ENCODE data around the gene PFDN5.

PFDN5 gene

GRCh38 chr12:53295070-53295890 is at the start of gene PFDN5:
Gene PFDN5, plus strand, starts transcription at chr12:53295542. Its CDS starts 26 bp downstream, at chr12:53295568.
- DNase-seq (ENCODE audit: low read depth in 1 of 2, low spot score in 1 of 2) = peak; percentile 69 to 70

GRCh38 chr12:53251477-53252348 is 43.6 kb upstream of the PFDN5 start:
- peak; percentile 48 to 50 for DNase-seq (ENCODE audit: low read depth in 1 of 2, low spot score in 1 of 2)

- DNase-seq (ENCODE audit: low read depth in 1 of 2, low spot score in 1 of 2) = no peak
Measured at GRCh38 chr12:53252349-53252916, 42.9 kb upstream of the PFDN5 start.

GRCh38 chr12:53253298-53253697 is 42.0 kb upstream of the PFDN5 start:
- no peak for DNase-seq (ENCODE audit: low read depth in 1 of 2, low spot score in 1 of 2)

GRCh38 chr12:53254816-53255545 is 40.4 kb upstream of the PFDN5 start:
- DNase-seq (ENCODE audit: low read depth in 1 of 2, low spot score in 1 of 2) = no peak

- DNase-seq (ENCODE audit: low read depth in 1 of 2, low spot score in 1 of 2) = no peak
Measured at GRCh38 chr12:53255996-53256395, 39.3 kb upstream of the PFDN5 start.

GRCh38 chr12:53258541-53259539 is 36.5 kb upstream of the PFDN5 start:
- DNase-seq (ENCODE audit: low read depth in 1 of 2, low spot score in 1 of 2) = no peak

- no peak for DNase-seq (ENCODE audit: low read depth in 1 of 2, low spot score in 1 of 2)
Measured at GRCh38 chr12:53259891-53260290, 35.5 kb upstream of the PFDN5 start.

GRCh38 chr12:53265783-53266182 is 29.6 kb upstream of the PFDN5 start:
- DNase-seq (ENCODE audit: low read depth in 1 of 2, low spot score in 1 of 2) = no peak

GRCh38 chr12:53267306-53267998 is 27.9 kb upstream of the PFDN5 start:
- no peak for DNase-seq (ENCODE audit: low read depth in 1 of 2, low spot score in 1 of 2)

- peak; percentile 69 for DNase-seq (ENCODE audit: low read depth in 1 of 2, low spot score in 1 of 2)
Measured at GRCh38 chr12:53267999-53268629, 27.2 kb upstream of the PFDN5 start, which contains the start of gene ESPL1. Gene ESPL1, plus strand, starts transcription at chr12:53268299. Its CDS starts 468 bp downstream, at chr12:53268767.

- no peak for DNase-seq (ENCODE audit: low read depth in 1 of 2, low spot score in 1 of 2)
Measured at GRCh38 chr12:53268630-53269562, 26.4 kb upstream of the PFDN5 start.

GRCh38 chr12:53274445-53274844 is 20.9 kb upstream of the PFDN5 start:
- DNase-seq (ENCODE audit: low read depth in 1 of 2, low spot score in 1 of 2) = no peak

- no peak for DNase-seq (ENCODE audit: low read depth in 1 of 2, low spot score in 1 of 2)
Measured at GRCh38 chr12:53276511-53276910, 18.8 kb upstream of the PFDN5 start.

GRCh38 chr12:53277981-53278380 is 17.4 kb upstream of the PFDN5 start:
- no peak for DNase-seq (ENCODE audit: low read depth in 1 of 2, low spot score in 1 of 2)

- no peak for DNase-seq (ENCODE audit: low read depth in 1 of 2, low spot score in 1 of 2)
Measured at GRCh38 chr12:53279283-53279869, 16.0 kb upstream of the PFDN5 start.

- no peak for DNase-seq (ENCODE audit: low read depth in 1 of 2, low spot score in 1 of 2)
Measured at GRCh38 chr12:53279888-53280498, 15.3 kb upstream of the PFDN5 start.

Data from stimulated activated CD4-positive, alpha-beta T cell treated with anti-CD3 and anti-CD28 coated beads, Interleukin-15, amount 100 ng/mL, for 1 hour (primary cell).